H9 (cell line): ENCODE measurements around the gene SLC26A6. TPM values are rescaled to one million over a fixed set of nuclear protein-coding genes. Genes with fewer than 3 reads are reported as not detected.

Experiments used
- DNase-seq: peaks from one replicate; pipeline ENCODE4 v3.0.0-alpha.2; 2017
- H2AFZ ChIP-seq: one replicate; pipeline ENCODE4 v1.6.1; 2013; ENCODE audit warnings: mild to moderate bottlenecking, low read length, control low read depth, moderate library complexity
- H2AK5ac ChIP-seq: 2 replicates; pipeline ENCODE4 v1.6.1; 2013; ENCODE audit warnings: low read length, control low read depth, mixed read lengths; ENCODE audit not compliant: insufficient read length
- H2BK120ac ChIP-seq: one replicate; pipeline ENCODE4 v1.6.1; 2013; ENCODE audit warnings: low read depth, mild to moderate bottlenecking, low read length, control low read depth, inconsistent platforms; ENCODE audit not compliant: poor library complexity, severe bottlenecking
- H2BK12ac ChIP-seq: 2 replicates; pipeline ENCODE4 v1.6.1; 2013; ENCODE audit warnings: low read length, control low read depth, mixed read lengths, low read depth; ENCODE audit not compliant: insufficient read length
- H2BK15ac ChIP-seq: 2 replicates; pipeline ENCODE4 v1.6.1; 2013; ENCODE audit warnings: low read depth, low read length, control low read depth
- H2BK20ac ChIP-seq: one replicate; pipeline ENCODE4 v1.6.1; 2013; ENCODE audit warnings: low read depth, mild to moderate bottlenecking, low read length, control low read depth, inconsistent platforms; ENCODE audit not compliant: poor library complexity, severe bottlenecking
- H2BK5ac ChIP-seq: 2 replicates; pipeline ENCODE4 v1.6.1; 2013; ENCODE audit warnings: low read length, control low read depth, mixed read lengths; ENCODE audit not compliant: insufficient read length
- H3K14ac ChIP-seq: 2 replicates; pipeline ENCODE4 v1.6.1; 2013; ENCODE audit warnings: low read length, control low read depth; ENCODE audit not compliant: insufficient read depth
- H3K18ac ChIP-seq: 2 replicates; pipeline ENCODE4 v1.6.1; 2013; ENCODE audit warnings: low read depth, mild to moderate bottlenecking, mixed read lengths, low read length, control low read depth; ENCODE audit not compliant: insufficient read length
- H3K23ac ChIP-seq: 2 replicates; pipeline ENCODE4 v1.6.1; 2013; ENCODE audit warnings: low read length, control low read depth, mixed read lengths, low read depth; ENCODE audit not compliant: insufficient read length
- H3K23me2 ChIP-seq: 2 replicates; pipeline ENCODE4 v1.6.1; 2013; ENCODE audit warnings: low read depth, mild to moderate bottlenecking, mixed read lengths, low read length, control low read depth; ENCODE audit not compliant: insufficient read length, poor library complexity, severe bottlenecking
- H3K27ac ChIP-seq: 2 replicates; pipeline ENCODE4 v1.5.1; 2013; ENCODE audit warnings: low read length, control low read depth, mixed read lengths, low read depth; ENCODE audit not compliant: insufficient read length
- H3K27me3 ChIP-seq: 2 replicates; pipeline ENCODE4 v1.6.1; 2013; ENCODE audit warnings: low read length, control low read depth, inconsistent platforms; ENCODE audit not compliant: insufficient read depth
- H3K4ac ChIP-seq: 2 replicates; pipeline ENCODE4 v1.6.1; 2013; ENCODE audit warnings: low read depth, mild to moderate bottlenecking, control low read depth, inconsistent platforms, low read length, moderate library complexity
- H3K4me1 ChIP-seq: 2 replicates; pipeline ENCODE4 v1.6.1; 2013; ENCODE audit warnings: low read length, control low read depth, inconsistent platforms; ENCODE audit not compliant: insufficient read depth
- H3K4me2 ChIP-seq: 2 replicates; pipeline ENCODE4 v1.6.1; 2013; ENCODE audit warnings: low read length, control low read depth, mixed read lengths; ENCODE audit not compliant: insufficient read length, insufficient read depth
- H3K56ac ChIP-seq: 2 replicates; pipeline ENCODE4 v1.6.1; 2013; ENCODE audit warnings: low read depth, mild to moderate bottlenecking, mixed read lengths, low read length, control low read depth; ENCODE audit not compliant: insufficient read length
- H3K79me1 ChIP-seq: 2 replicates; pipeline ENCODE4 v1.6.1; 2013; ENCODE audit warnings: low read depth, mild to moderate bottlenecking, moderate library complexity, low read length, control low read depth, inconsistent platforms; ENCODE audit not compliant: insufficient read depth, poor library complexity, severe bottlenecking
- H3K79me2 ChIP-seq: 2 replicates; pipeline ENCODE4 v1.6.1; 2013; ENCODE audit warnings: low read length, control low read depth, inconsistent platforms; ENCODE audit not compliant: insufficient read depth
- H3K9ac ChIP-seq: 2 replicates; pipeline ENCODE4 v1.6.1; 2013; ENCODE audit warnings: low read length, control low read depth, mixed read lengths; ENCODE audit not compliant: insufficient read length; ENCODE audit errors: extremely low read depth
- H3K9me3 ChIP-seq: one replicate; pipeline ENCODE4 v1.6.1; 2013; ENCODE audit warnings: low read depth, low read length, inconsistent platforms; ENCODE audit not compliant: control insufficient read depth
- H3T11ph ChIP-seq: one replicate; pipeline ENCODE4 v1.6.1; 2013; ENCODE audit warnings: mild to moderate bottlenecking, low read length, control low read depth, inconsistent platforms
- H4K20me1 ChIP-seq: one replicate; pipeline ENCODE4 v1.6.1; 2013; ENCODE audit not compliant: control insufficient read depth, insufficient read length, insufficient read depth
- H4K5ac ChIP-seq: 2 replicates; pipeline ENCODE4 v1.6.1; 2013; ENCODE audit warnings: low read depth, mild to moderate bottlenecking, mixed read lengths, low read length, control low read depth; ENCODE audit not compliant: insufficient read length
- H4K8ac ChIP-seq: replicated peaks from 2 replicates; pipeline ENCODE4 v1.6.1; 2013; ENCODE audit warnings: low read length, control low read depth, mixed read lengths, low read depth; ENCODE audit not compliant: insufficient read length
- H4K91ac ChIP-seq: 2 replicates; pipeline ENCODE4 v1.6.1; 2013; ENCODE audit warnings: low read depth, mild to moderate bottlenecking, moderate library complexity, mixed read lengths, low read length, control low read depth; ENCODE audit not compliant: insufficient read length
- H3K27ac Mint-ChIP-seq, 3 experiments: 2 replicates in 2 of 3; 3 replicates in 1 of 3; pipeline ENCODE4 v1.8.0; 2020 to 2021; ENCODE audit warnings: mixed read lengths in 3 of 3, mild to moderate bottlenecking in 1 of 3, moderate library complexity in 1 of 3
- H3K27me3 Mint-ChIP-seq: 2 replicates; pipeline ENCODE4 v1.8.0; 2021; ENCODE audit warnings: low read depth, mild to moderate bottlenecking, moderate library complexity, mixed read lengths
- H3K36me3 Mint-ChIP-seq, 3 experiments: 2 replicates in 2 of 3; 3 replicates in 1 of 3; pipeline ENCODE4 v1.8.0; 2020 to 2021; ENCODE audit warnings: low read depth in 3 of 3, mixed read lengths in 3 of 3; ENCODE audit not compliant: insufficient read depth in 1 of 3
- H3K4me1 Mint-ChIP-seq, 2 experiments: 2 replicates each; pipeline ENCODE4 v1.8.0; 2020; ENCODE audit warnings: mixed read lengths in 2 of 2
- H3K4me3 Mint-ChIP-seq, 2 experiments: 2 replicates in 1 of 2; 3 replicates in 1 of 2; pipeline ENCODE4 v1.8.0; 2020 to 2021; ENCODE audit warnings: mild to moderate bottlenecking in 2 of 2, mixed read lengths in 2 of 2, moderate library complexity in 1 of 2
- H3K9me3 Mint-ChIP-seq, 2 experiments: 2 replicates in 1 of 2; 3 replicates in 1 of 2; pipeline ENCODE4 v1.8.0; 2020; ENCODE audit warnings: mild to moderate bottlenecking in 2 of 2, mixed read lengths in 2 of 2, moderate library complexity in 1 of 2
- WGBS: extraction: QIAGEN DNeasy Blood & Tissue Kit; methylation state at CpG from one replicate; pipeline ENCODE4 v1.1.7; 2013; ENCODE audit warnings: missing lambda C conversion rate, low lambda C conversion rate, mixed read lengths; ENCODE audit not compliant: insufficient read length; ENCODE audit errors: extremely low coverage; 5-methylcytosine and 5-hydroxymethylcytosine counted together
- total RNA-seq: library from RNA; stranded (reverse); gene quantifications from 2 replicates; pipeline ENCODE4 v1.2.1, GENCODE V29; 2021
- TF ChIP-seq, protein P1 (sequence below): fragments of 200-600 bp; sonication (generic); conservative IDR thresholded peaks from 3 replicates; pipeline ENCODE4 v1.8.0; 2021; ENCODE audit warnings: antibody characterized with exemption, mild to moderate bottlenecking

The SLC26A6 gene
- total RNA-seq, 1 experiment from 2014 or later, result 61.3 TPM

DNA sequence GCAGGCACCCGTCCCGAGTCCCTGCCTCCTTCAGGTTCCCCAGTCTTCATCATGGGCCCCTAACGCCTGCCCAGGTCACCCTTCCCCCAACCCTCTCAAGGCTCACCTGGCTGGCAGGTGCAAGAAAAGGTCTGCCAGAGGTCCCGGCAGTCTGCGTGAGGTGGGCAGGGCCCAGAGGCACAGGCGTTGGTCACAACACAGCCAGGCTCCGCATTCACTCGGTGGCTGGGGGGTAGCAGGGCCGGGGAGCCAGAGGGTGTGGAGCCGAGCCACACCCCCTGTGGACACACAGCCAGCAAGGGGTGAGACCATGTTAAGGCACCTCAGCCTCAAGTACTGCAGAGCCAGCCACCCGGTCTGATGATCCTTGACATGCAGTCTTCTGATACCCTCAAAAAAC, 16.5 kb upstream of the SLC26A6 start:
- H2BK12ac ChIP-seq, result no peak overlapping the region
- H3K9ac ChIP-seq, result no peak overlapping the region

More for the DNA sequence above, 16.5 kb upstream of the SLC26A6 start:
- Mint-ChIP-seq H3K4me1 (peaks cover 4 to 8% of the 10 kb centered on the region in 2 experiments), H3K4me3 (no peak overlapping the region), H3K27ac (no peak overlapping the region), H3K36me3 (peaks cover 28 to 48% (median 48%) of the 10 kb centered on the region in 3 experiments; a peak in 6 of 7 replicates), H3K27me3 (peaks cover 2% of the 10 kb centered on the region; the same call in 1 of the 2 replicates), H3K9me3 (no peaks in the 10 kb centered on the region)
- H4K5ac ChIP-seq, result no peak overlapping the region
- no peak overlapping the region for H3K4ac ChIP-seq
- H3K27me3 ChIP-seq, result no peaks in the 10 kb centered on the region
- H3K27ac ChIP-seq, result no peak overlapping the region
- H2BK5ac ChIP-seq, result no peak overlapping the region
- peaks cover 2% of the 10 kb centered on the region for H4K20me1 ChIP-seq
- no peak overlapping the region for H4K91ac ChIP-seq
- no peak overlapping the region for H2BK120ac ChIP-seq
- no peak overlapping the region for H4K8ac ChIP-seq
- no peak overlapping the region for H3K23ac ChIP-seq
- no CpG with 5 or more reads among the region's 11 CpGs for WGBS
- no peak for DNase-seq
- peaks cover 3% of the 10 kb centered on the region for H3K23me2 ChIP-seq
- H3K4me2 ChIP-seq, result no peak overlapping the region
- TF ChIP-seq, protein P1, sequence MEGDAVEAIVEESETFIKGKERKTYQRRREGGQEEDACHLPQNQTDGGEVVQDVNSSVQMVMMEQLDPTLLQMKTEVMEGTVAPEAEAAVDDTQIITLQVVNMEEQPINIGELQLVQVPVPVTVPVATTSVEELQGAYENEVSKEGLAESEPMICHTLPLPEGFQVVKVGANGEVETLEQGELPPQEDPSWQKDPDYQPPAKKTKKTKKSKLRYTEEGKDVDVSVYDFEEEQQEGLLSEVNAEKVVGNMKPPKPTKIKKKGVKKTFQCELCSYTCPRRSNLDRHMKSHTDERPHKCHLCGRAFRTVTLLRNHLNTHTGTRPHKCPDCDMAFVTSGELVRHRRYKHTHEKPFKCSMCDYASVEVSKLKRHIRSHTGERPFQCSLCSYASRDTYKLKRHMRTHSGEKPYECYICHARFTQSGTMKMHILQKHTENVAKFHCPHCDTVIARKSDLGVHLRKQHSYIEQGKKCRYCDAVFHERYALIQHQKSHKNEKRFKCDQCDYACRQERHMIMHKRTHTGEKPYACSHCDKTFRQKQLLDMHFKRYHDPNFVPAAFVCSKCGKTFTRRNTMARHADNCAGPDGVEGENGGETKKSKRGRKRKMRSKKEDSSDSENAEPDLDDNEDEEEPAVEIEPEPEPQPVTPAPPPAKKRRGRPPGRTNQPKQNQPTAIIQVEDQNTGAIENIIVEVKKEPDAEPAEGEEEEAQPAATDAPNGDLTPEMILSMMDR, result no peak
- no peak overlapping the region for H3K56ac ChIP-seq
- no peak overlapping the region for H2AFZ ChIP-seq
- no peak overlapping the region for H2BK15ac ChIP-seq
- no peaks in the 10 kb centered on the region for H3K9me3 ChIP-seq
- no peak overlapping the region for H3K18ac ChIP-seq
- H3K79me2 ChIP-seq, result no peaks in the 10 kb centered on the region
- H3K4me1 ChIP-seq, result no peaks in the 10 kb centered on the region; the same call in 1 of the 2 replicates
- no peaks in the 10 kb centered on the region for H3K79me1 ChIP-seq
- H2AK5ac ChIP-seq, result no peak overlapping the region
- no peak overlapping the region for H3T11ph ChIP-seq
- H3K14ac ChIP-seq, result no peak overlapping the region
- H2BK20ac ChIP-seq, result no peak overlapping the region
